VCaP (cell line): ENCODE results near the gene PPP2R3A.
"Not testable (repeated sequence)": the region's sequence is repeated elsewhere in the genome, so short reads cannot be mapped to it uniquely, and the experiment has no call there.

Source experiments
- H3K27ac ChIP-seq: fragments of 450-650 bp; 2 replicates; pipeline ENCODE4 v1.5.1; 2017
- CTCF ChIP-seq: fragments of 450-650 bp; conservative IDR thresholded peaks from 2 replicates; pipeline ENCODE4 v1.5.1; 2017; ENCODE audit warnings: mild to moderate bottlenecking, moderate library complexity

The PPP2R3A gene

GRCh38 chr3:136152176-136152843 lies 186.8 kb downstream of the PPP2R3A start:
- no peak for TF ChIP-seq CTCF
- H3K27ac ChIP-seq = no peak overlapping the region

- no peak overlapping the region for H3K27ac ChIP-seq
- TF ChIP-seq CTCF = no peak
These were observed 187.4 kb downstream of the PPP2R3A start for GRCh38 chr3:136152963-136153362.

GRCh38 chr3:136161516-136161915 lies 196.0 kb downstream of the PPP2R3A start:
- TF ChIP-seq CTCF = no peak
- H3K27ac ChIP-seq = no peak overlapping the region

- no peak for TF ChIP-seq CTCF
- no peak overlapping the region for H3K27ac ChIP-seq
These were observed 196.8 kb downstream of the PPP2R3A start for GRCh38 chr3:136162322-136162721.

- not testable (repeated sequence) for H3K27ac ChIP-seq
These were observed 198.1 kb downstream of the PPP2R3A start for GRCh38 chr3:136163607-136164006.

GRCh38 chr3:136166507-136166906 lies 201.0 kb downstream of the PPP2R3A start:
- TF ChIP-seq CTCF = no peak

GRCh38 chr3:136168236-136168635 lies 202.7 kb downstream of the PPP2R3A start:
- H3K27ac ChIP-seq = not testable (repeated sequence)

More at GRCh38 chr3:136166507-136166906, 201.0 kb downstream of the PPP2R3A start:
- H3K27ac ChIP-seq = peak overlapping the region; percentile 47

- H3K27ac ChIP-seq = no peak overlapping the region
- TF ChIP-seq CTCF = no peak
These were observed 205.6 kb downstream of the PPP2R3A start for GRCh38 chr3:136171097-136171542.
